GM23248 (cell line): ENCODE results near the gene PLCB1. TPM values are rescaled to one million over a fixed set of nuclear protein-coding genes. Genes with fewer than 3 reads are reported as not detected.

Source experiments
- DNase-seq: peaks from one replicate; pipeline ENCODE4 v3.0.0-alpha.2; 2015
- H2AFZ ChIP-seq: fragments of 200-600 bp; sonication (generic); 2 replicates; pipeline ENCODE4 v1.6.1; 2016; ENCODE audit warnings: antibody characterized with exemption
- H3F3A ChIP-seq: fragments of 200-600 bp; sonication (generic); 2 replicates; pipeline ENCODE4 v1.6.1; 2016; ENCODE audit warnings: mild to moderate bottlenecking, antibody characterized with exemption, mixed run types; ENCODE audit not compliant: insufficient read depth
- H3K27ac ChIP-seq: fragments of 200-600 bp; sonication (generic); 2 replicates; pipeline ENCODE4 v1.5.1; 2016; ENCODE audit warnings: mild to moderate bottlenecking
- H3K27me3 ChIP-seq: fragments of 200-600 bp; sonication (generic); replicated peaks from 2 replicates; pipeline ENCODE4 v1.6.1; 2016; ENCODE audit warnings: mild to moderate bottlenecking; ENCODE audit not compliant: insufficient read depth
- H3K36me3 ChIP-seq: fragments of 200-600 bp; sonication (generic); 2 replicates; pipeline ENCODE4 v1.6.1; 2016; ENCODE audit warnings: low read depth, mild to moderate bottlenecking
- H3K4me1 ChIP-seq: fragments of 200-600 bp; sonication (generic); 2 replicates; pipeline ENCODE4 v1.6.1; 2016; ENCODE audit warnings: mild to moderate bottlenecking; ENCODE audit not compliant: insufficient read depth
- H3K4me2 ChIP-seq: fragments of 200-600 bp; sonication (generic); one replicate; pipeline ENCODE4 v1.6.1; 2016; ENCODE audit warnings: mild to moderate bottlenecking; ENCODE audit not compliant: unreplicated experiment
- H3K4me3 ChIP-seq: fragments of 200-600 bp; sonication (generic); 2 replicates; pipeline ENCODE4 v1.5.1; 2016; ENCODE audit warnings: mild to moderate bottlenecking
- H3K79me2 ChIP-seq: fragments of 200-600 bp; sonication (generic); 2 replicates; pipeline ENCODE4 v1.6.1; 2016; ENCODE audit warnings: mild to moderate bottlenecking; ENCODE audit not compliant: insufficient read depth
- H3K9ac ChIP-seq: fragments of 200-600 bp; sonication (generic); 2 replicates; pipeline ENCODE4 v1.6.1; 2016; ENCODE audit warnings: mild to moderate bottlenecking
- H3K9me2 ChIP-seq: fragments of 200-600 bp; sonication (generic); 2 replicates; pipeline ENCODE4 v1.6.1; 2016; ENCODE audit warnings: mixed run types, mild to moderate bottlenecking, moderate library complexity; ENCODE audit not compliant: insufficient read depth
- H3K9me3 ChIP-seq: fragments of 200-600 bp; sonication (generic); one replicate; pipeline ENCODE4 v1.6.1; 2017; ENCODE audit warnings: low read depth
- H4K20me1 ChIP-seq: fragments of 200-600 bp; sonication (generic); 2 replicates; pipeline ENCODE4 v1.6.0; 2016; ENCODE audit not compliant: insufficient read depth
- EZH2 ChIP-seq: fragments of 200-600 bp; sonication (generic); IDR thresholded peaks from 2 replicates; pipeline ENCODE4 v1.6.1; 2018; ENCODE audit warnings: antibody characterized with exemption, mild to moderate bottlenecking; ENCODE audit not compliant: insufficient read depth, poor library complexity, severe bottlenecking
- EZH2phosphoT487 ChIP-seq: fragments of 200-600 bp; sonication (generic); IDR thresholded peaks from 2 replicates; pipeline ENCODE4 v1.6.1; 2018; ENCODE audit warnings: antibody characterized with exemption, moderate library complexity, mild to moderate bottlenecking, low read depth; ENCODE audit not compliant: insufficient read depth
- WGBS, 2 experiments: methylation state at CpG; one replicate each; pipeline ENCODE4 v1.1.6; 2015 to 2017; ENCODE audit warnings: low lambda C conversion rate in 2 of 2, low coverage in 1 of 2; ENCODE audit errors: missing lambda C conversion rate in 2 of 2; 5-methylcytosine and 5-hydroxymethylcytosine counted together
- in situ Hi-C: fragments of 300-500 bp; cut with MboI; formaldehyde crosslinking; loops from 2 replicates; pipeline ENCODE4 v1.15.0; 2020
- polyA plus RNA-seq: library from polyadenylated mRNA; unstranded; fragments of >200 nt; fragmentation: Nextera tagmentation; extraction: Ambion mirVana; gene quantifications from 2 replicates; pipeline ENCODE4 v1.2.1, GENCODE V29; 2016
- total RNA-seq: library from RNA; depleted of rRNA; stranded (reverse); fragments of >200 nt; shearing (Covaris generic); gene quantifications from 2 replicates; pipeline ENCODE4 v1.2.3, GENCODE V29; 2014

The PLCB1 gene
- total and polyA plus RNA-seq, 2 experiments from 2014 or later, result 3.7 to 12.8 TPM

DNA sequence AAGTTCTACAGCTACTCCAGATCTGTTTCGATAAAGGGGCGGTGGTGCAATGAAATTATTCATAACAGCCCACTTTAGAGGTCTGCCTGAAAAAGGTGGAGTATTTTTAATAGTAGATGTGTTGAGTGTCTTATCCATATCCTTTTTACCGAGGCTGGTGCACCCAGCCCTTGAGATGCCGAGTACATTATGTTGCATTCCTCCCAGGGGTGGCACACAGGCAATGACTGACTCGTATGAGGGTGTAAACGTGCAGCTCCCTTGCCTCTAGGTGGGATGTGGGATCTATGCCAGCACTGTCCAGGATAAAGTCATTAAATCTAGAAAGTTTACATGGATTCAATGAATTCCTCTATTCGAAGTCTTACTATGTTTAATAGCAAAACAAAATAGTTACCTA lies 355.6 kb downstream of the PLCB1 start:
- TF ChIP-seq EZH2phosphoT487 (no peak), EZH2 (no peak)
- no peak for DNase-seq
- Histone ChIP-seq H3K9ac (no peak overlapping the region), H3K4me1 (no peaks in the 10 kb centered on the region), H4K20me1 (no peaks in the 10 kb centered on the region), H3K79me2 (no peaks in the 10 kb centered on the region), H3K9me3 (no peaks in the 10 kb centered on the region), H3F3A (no peaks in the 10 kb centered on the region), H3K27me3 (no peaks in the 10 kb centered on the region), H2AFZ (no peak overlapping the region), H3K4me3 (no peak overlapping the region), H3K36me3 (no peaks in the 10 kb centered on the region), H3K9me2 (no peaks in the 10 kb centered on the region), H3K4me2 (no peak overlapping the region), H3K27ac (no peak overlapping the region)
- 69 to 77% methylated on average over 7 of the region's 7 CpGs for WGBS, 2 experiments
- in situ Hi-C loops, result no loop called here

DNA sequence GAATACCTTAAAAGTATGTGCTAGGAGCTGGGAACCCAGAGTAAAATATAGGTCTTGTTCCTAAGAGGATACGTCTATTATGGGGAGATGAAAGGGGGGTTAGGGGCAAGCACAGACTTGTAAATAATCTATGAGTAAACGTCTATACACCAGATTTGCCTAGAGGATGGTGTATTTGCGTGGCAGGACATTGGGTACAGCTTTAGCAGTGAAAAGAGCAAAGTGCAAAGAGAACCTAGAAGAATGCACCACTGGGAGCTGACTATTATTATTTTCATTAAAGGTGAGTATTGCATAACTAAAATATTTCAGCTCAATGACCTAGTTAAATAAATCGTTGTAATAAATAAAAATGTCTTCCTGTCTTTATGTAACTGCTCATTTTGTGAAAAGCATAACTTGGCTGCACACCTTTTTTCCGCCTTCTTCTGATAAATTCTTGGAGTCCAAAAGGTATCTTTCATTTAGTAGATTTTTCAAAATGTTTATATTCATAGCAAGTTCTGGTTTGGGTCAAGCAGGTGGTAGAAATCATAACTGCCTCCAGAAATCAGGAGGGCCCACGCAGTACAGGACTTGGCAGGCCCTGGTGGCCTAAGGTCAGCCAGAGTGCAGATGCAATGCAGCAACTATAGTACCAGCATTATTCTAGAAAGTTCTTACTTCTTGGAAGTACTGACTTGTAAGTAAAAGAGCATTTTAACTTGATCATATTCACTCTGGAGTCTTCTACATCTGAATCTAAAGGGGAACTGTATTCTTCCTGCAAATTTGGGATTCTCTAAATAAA lies 357.2 kb downstream of the PLCB1 start:
- Histone ChIP-seq H3K4me3 (no peak overlapping the region), H3K4me1 (no peaks in the 10 kb centered on the region), H3K79me2 (no peaks in the 10 kb centered on the region), H3K27me3 (no peaks in the 10 kb centered on the region), H3K36me3 (no peaks in the 10 kb centered on the region), H3F3A (no peaks in the 10 kb centered on the region), H2AFZ (no peak overlapping the region), H4K20me1 (no peaks in the 10 kb centered on the region), H3K9me3 (no peaks in the 10 kb centered on the region), H3K9me2 (no peaks in the 10 kb centered on the region), H3K9ac (no peak overlapping the region), H3K4me2 (no peak overlapping the region), H3K27ac (no peak overlapping the region)
- DNase-seq, result no peak
- TF ChIP-seq EZH2phosphoT487 (no peak), EZH2 (no peak)
- 87 to 89% methylated on average over 6 of the region's 6 CpGs for WGBS, 2 experiments
- in situ Hi-C loops, result no loop called here

DNA sequence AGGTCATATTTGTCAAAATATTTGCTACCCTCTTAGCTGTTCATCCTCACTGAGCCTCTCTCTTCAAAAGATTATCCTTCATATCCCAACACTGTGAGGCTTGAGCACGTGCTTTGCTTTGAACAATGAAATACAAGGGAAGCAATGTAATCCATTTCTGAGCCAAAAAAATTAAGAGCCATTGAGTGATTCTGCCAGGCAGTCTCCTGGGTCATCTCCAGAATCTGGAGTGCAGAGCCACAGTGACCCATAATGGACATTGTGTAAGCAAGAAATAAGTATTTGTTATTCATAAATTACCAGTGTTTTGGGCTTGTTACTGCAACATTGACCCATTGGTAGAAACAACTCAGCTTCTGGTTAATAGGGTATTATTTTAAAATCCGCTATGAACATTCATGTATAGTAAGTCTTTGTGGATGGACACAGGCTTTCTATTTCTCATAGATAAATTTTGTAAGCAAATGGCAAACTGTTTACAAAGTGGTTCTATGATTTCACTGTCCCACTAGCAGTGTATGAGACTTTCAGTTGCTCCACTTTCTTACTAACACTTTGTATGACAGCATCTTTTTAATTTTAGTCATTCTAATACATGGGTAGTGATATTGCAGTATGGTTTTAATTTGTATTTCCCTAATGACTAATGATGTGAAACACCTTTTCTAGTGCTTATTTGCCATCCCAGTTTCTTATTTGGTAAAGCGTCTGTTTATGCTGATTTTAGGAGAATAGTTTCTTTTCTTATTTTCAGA lies 358.2 kb downstream of the PLCB1 start:
- Histone ChIP-seq H3K79me2 (no peaks in the 10 kb centered on the region), H2AFZ (no peak overlapping the region), H3K9me3 (no peaks in the 10 kb centered on the region), H4K20me1 (no peaks in the 10 kb centered on the region), H3K4me2 (no peak overlapping the region), H3K27ac (no peak overlapping the region), H3F3A (no peaks in the 10 kb centered on the region), H3K9me2 (no peaks in the 10 kb centered on the region), H3K36me3 (no peaks in the 10 kb centered on the region), H3K27me3 (no peaks in the 10 kb centered on the region), H3K9ac (no peak overlapping the region), H3K4me3 (no peak overlapping the region), H3K4me1 (no peaks in the 10 kb centered on the region)
- in situ Hi-C loops, result no loop called here
- DNase-seq, result peak; percentile 24
- 56 to 60% methylated on average over 3 of the region's 3 CpGs for WGBS, 2 experiments
- TF ChIP-seq EZH2 (no peak), EZH2phosphoT487 (no peak)

DNA sequence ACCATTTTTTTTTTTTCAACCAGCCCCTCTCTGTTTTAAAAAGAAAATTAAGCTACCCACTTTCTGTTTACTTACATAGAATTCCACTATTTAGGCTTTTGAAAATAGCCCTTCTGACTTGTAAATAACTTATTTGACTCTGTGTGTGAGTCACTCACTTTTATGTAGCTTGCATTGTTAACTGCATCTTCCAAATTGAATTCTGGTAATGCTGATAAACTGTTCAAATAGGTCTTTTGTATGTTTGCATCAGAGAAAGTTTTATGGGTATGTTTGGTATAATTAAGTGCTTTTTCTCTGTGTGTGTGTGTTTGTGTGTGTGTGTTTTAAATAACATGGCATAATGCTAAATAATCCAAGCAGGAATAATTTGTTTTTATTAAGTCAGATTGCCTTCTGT lies 360.1 kb downstream of the PLCB1 start:
- H4K20me1 ChIP-seq, result no peaks in the 10 kb centered on the region
- no peak overlapping the region for H3K4me3 ChIP-seq
- no peak for DNase-seq
- no peaks in the 10 kb centered on the region for H3K27me3 ChIP-seq
- no peaks in the 10 kb centered on the region for H3K9me2 ChIP-seq
- no peaks in the 10 kb centered on the region for H3K9me3 ChIP-seq
- H3K9ac ChIP-seq, result no peak overlapping the region
- no peaks in the 10 kb centered on the region for H3K36me3 ChIP-seq
- no peaks in the 10 kb centered on the region for H3K79me2 ChIP-seq
- no peaks in the 10 kb centered on the region for H3K4me1 ChIP-seq
- H3K27ac ChIP-seq, result no peak overlapping the region
- TF ChIP-seq EZH2phosphoT487 (no peak), EZH2 (no peak)
- no peak overlapping the region for H3K4me2 ChIP-seq
- H2AFZ ChIP-seq, result no peak overlapping the region
- no peaks in the 10 kb centered on the region for H3F3A ChIP-seq
- in situ Hi-C loops, result no loop called here
